OCI-LY1 (cell line): ENCODE results near the gene RAB40B.

Source experiments
- CTCF ChIP-seq: fragments of 200-600 bp; sonication (generic), shearing (Covaris generic); IDR thresholded peaks from 2 replicates; pipeline ENCODE4 v1.5.1; 2017; ENCODE audit warnings: mild to moderate bottlenecking, antibody characterized with exemption, low read length, moderate library complexity, mixed read lengths
- EZH2 ChIP-seq: fragments of 200-600 bp; sonication (generic), shearing (Covaris generic); IDR thresholded peaks from 2 replicates; pipeline ENCODE4 v1.8.0; 2017; ENCODE audit warnings: borderline replicate concordance, mixed run types, mild to moderate bottlenecking, antibody characterized with exemption, low read length, moderate library complexity, mixed read lengths

GRCh38 chr17:82674656-82675475, 23.6 kb downstream of the RAB40B start:
- no peak for TF ChIP-seq CTCF
- TF ChIP-seq EZH2 = no peak
